ENCODE measurements around the gene ELP4. TPM values are rescaled to one million over a fixed set of nuclear protein-coding genes. Genes with fewer than 3 reads are reported as not detected.

ELP4 gene
- total and polyA plus RNA-seq, 11 donors = 8.5 to 20.7 (median 14.1) TPM

- intact Hi-C loops (cut with DNase I) = no loop called here
- H3K4me1 ChIP-seq = no peaks in the 10 kb centered on the region
- peaks cover 9 to 96% (median 44%) of the 10 kb centered on the region in 9 donors for H3K27me3 ChIP-seq
- DNase-seq (no peak), ATAC-seq (no peak)
- H3K9me3 ChIP-seq = no peaks in the 10 kb centered on the region
- H3K4me3 ChIP-seq = no peak overlapping the region
- TF ChIP-seq CTCF (IDR thresholded peaks at IDR 0.05) = no peak
- TF ChIP-seq POLR2A (IDR thresholded peaks at IDR 0.05) = no peak
- WGBS, 4 donors = 28 to 51% (median 35%) methylated on average over 1 of the region's 1 CpG
- H3K36me3 ChIP-seq = no peaks in the 10 kb centered on the region
- no peak overlapping the region for H3K27ac ChIP-seq
Observed at GRCh38 chr11:31834237-31834636, 324.7 kb downstream of the ELP4 start.

Other genes starting within 250 kb of the ELP4 start
- 1 to 10 TPM in 1 of 9 donors, under 1 TPM in 2, not detected in 6; 0.07 to 1.0 (median 0.16) TPM for gene DCDC1, start 140.0 kb upstream of the ELP4 start, total RNA-seq
- under 1 TPM in 1 of 2 donors, not detected in 1; 0.08 TPM for gene DCDC1, start 140.0 kb upstream of the ELP4 start, polyA plus RNA-seq
- gene DNAJC24, start 139.9 kb upstream of the ELP4 start, total RNA-seq = 10 to 100 TPM; 11.2 to 18.0 (median 17.1) TPM
- 10 to 100 TPM in 1 of 2 donors, 1 to 10 TPM in 1; 4.5 to 14.8 TPM for gene DNAJC24, start 139.9 kb upstream of the ELP4 start, polyA plus RNA-seq
- gene IMMP1L, start 145 bp upstream of the ELP4 start, total RNA-seq = 10 to 100 TPM in 8 of 9 donors, 1 to 10 TPM in 1; 6.9 to 46.4 (median 24.4) TPM
- gene IMMP1L, start 145 bp upstream of the ELP4 start, polyA plus RNA-seq = 10 to 100 TPM; 27.6 to 69.0 TPM